MG63 (cell line): ENCODE results near the gene FCN1. TPM values are rescaled to one million over a fixed set of nuclear protein-coding genes. Genes with fewer than 3 reads are reported as not detected.
A peak's percentile ranks its signal among the peaks of the same experiment; 100 is the strongest.

Source experiments
- DNase-seq: peaks from one replicate; pipeline ENCODE4 v3.0.0-alpha.2; 2020
- H3K27me3 ChIP-seq: fragments of 250-450 bp; sonication (Bioruptor Pico); 2 replicates; pipeline ENCODE4 v1.5.1; 2020; ENCODE audit warnings: mild to moderate bottlenecking, moderate library complexity
- H3K36me3 ChIP-seq: fragments of 250-450 bp; sonication (Bioruptor Pico); 2 replicates; pipeline ENCODE4 v1.5.1; 2020; ENCODE audit warnings: mild to moderate bottlenecking, moderate library complexity
- H3K4me3 ChIP-seq: fragments of 250-450 bp; sonication (Bioruptor Pico); 2 replicates; pipeline ENCODE4 v1.5.1; 2020; ENCODE audit warnings: mild to moderate bottlenecking, moderate library complexity
- H3K9me3 ChIP-seq: fragments of 250-450 bp; sonication (Bioruptor Pico); 2 replicates; pipeline ENCODE4 v1.5.1; 2020; ENCODE audit warnings: mild to moderate bottlenecking, moderate library complexity
- total RNA-seq: library from RNA; depleted of rRNA; stranded (reverse); fragments of >200 nt; shearing (Covaris generic); gene quantifications from 2 replicates; pipeline ENCODE4 v1.2.3, GENCODE V29; 2014; ENCODE audit warnings: low replicate concordance

FCN1 gene
- total RNA-seq, 1 experiment from 2014 or later, result not detected

GRCh38 chr9:134912126-134912840 lies 5.4 kb downstream of the FCN1 start:
- no peak for DNase-seq
- Histone ChIP-seq H3K27me3 (no peaks in the 10 kb centered on the region; the same call in 1 of the 2 replicates), H3K36me3 (no peaks in the 10 kb centered on the region), H3K9me3 (no peaks in the 10 kb centered on the region), H3K4me3 (no peak overlapping the region)

- H3K36me3 ChIP-seq, result no peaks in the 10 kb centered on the region
- no peaks in the 10 kb centered on the region for H3K9me3 ChIP-seq
- no peak for DNase-seq
- H3K4me3 ChIP-seq, result no peak overlapping the region
- H3K27me3 ChIP-seq, result peaks cover 8% of the 10 kb centered on the region
Observed at GRCh38 chr9:134909511-134910481, 7.9 kb downstream of the FCN1 start.

GRCh38 chr9:134908524-134909309 lies 9.0 kb downstream of the FCN1 start:
- Histone ChIP-seq H3K27me3 (peaks cover 9% of the 10 kb centered on the region), H3K4me3 (no peak overlapping the region), H3K9me3 (no peaks in the 10 kb centered on the region), H3K36me3 (no peaks in the 10 kb centered on the region)
- no peak for DNase-seq

DNA sequence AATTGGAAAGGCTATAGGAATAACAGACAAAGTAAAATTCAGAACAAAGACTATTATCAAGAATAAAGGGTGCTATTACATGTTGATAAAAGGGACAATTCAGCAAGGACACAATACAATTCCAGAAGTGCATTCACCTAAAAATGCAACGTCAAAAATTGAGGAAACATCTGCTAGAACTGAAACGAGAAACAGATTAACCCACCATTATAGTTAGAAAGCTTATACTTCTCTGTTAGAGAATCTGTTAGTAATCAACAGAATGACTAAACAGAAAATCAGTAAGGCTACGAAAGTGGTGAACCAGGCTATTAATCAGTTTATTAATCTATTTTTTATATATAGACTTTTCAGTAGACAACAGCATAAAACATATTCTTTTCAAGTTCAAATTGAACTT lies 14.8 kb downstream of the FCN1 start:
- Histone ChIP-seq H3K27me3 (peaks cover 9% of the 10 kb centered on the region), H3K9me3 (no peaks in the 10 kb centered on the region), H3K36me3 (no peaks in the 10 kb centered on the region), H3K4me3 (no peak overlapping the region)
- no peak for DNase-seq

GRCh38 chr9:134899818-134900217 lies 17.9 kb downstream of the FCN1 start:
- Histone ChIP-seq H3K4me3 (no peak overlapping the region), H3K9me3 (peaks cover 3% of the 10 kb centered on the region; the same call in 1 of the 2 replicates), H3K36me3 (no peaks in the 10 kb centered on the region), H3K27me3 (peaks cover 1% of the 10 kb centered on the region; the same call in 1 of the 2 replicates)
- no peak for DNase-seq

DNA sequence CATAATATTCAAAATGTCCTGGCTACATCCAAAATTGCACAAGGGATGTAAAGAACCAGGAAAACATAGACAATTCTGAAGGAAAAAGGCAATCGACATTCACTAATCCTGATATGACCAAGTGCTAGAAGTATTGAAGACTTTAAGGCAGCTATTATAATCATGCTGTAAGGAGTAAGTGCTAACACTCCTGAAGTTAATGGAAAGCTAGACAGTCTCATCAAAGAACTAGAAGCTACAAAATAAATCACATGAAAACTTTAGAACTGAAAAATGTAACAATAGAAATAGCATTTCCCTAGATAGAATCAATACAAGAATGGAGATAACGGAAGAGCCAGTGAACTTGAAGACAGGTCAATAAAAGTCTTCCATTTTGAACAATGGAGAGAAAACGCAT lies 18.5 kb downstream of the FCN1 start:
- no peak for DNase-seq
- Histone ChIP-seq H3K27me3 (no peaks in the 10 kb centered on the region; the same call in 1 of the 2 replicates), H3K36me3 (no peaks in the 10 kb centered on the region), H3K9me3 (peaks cover 9% of the 10 kb centered on the region), H3K4me3 (no peak overlapping the region)

DNA sequence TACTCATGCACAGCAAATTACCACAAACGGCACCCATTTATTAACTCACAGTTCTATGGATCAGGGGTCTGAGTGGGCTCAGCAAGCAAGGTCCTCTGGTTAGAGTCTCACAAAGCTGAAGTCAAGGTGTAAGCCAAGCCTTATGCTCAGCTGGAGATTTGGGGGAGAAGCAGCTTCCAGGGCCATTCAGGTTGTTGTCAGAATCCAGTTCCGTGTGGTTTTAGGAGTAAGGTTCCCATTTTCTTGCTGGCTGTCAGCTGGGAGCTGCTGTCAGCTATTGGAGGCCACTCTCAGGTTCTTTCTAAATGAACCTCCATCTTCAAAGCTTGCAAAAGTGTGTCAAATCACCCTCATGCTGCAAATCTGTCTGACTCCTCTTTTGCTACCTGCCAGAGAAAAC lies 19.4 kb downstream of the FCN1 start:
- DNase-seq, result no peak
- no peak overlapping the region for H3K4me3 ChIP-seq
- peaks cover 11% of the 10 kb centered on the region for H3K9me3 ChIP-seq
- H3K36me3 ChIP-seq, result no peaks in the 10 kb centered on the region
- no peaks in the 10 kb centered on the region; the same call in 1 of the 2 replicates for H3K27me3 ChIP-seq

GRCh38 chr9:134897584-134898170 lies 20.0 kb downstream of the FCN1 start:
- Histone ChIP-seq H3K9me3 (peaks cover 11% of the 10 kb centered on the region), H3K27me3 (no peaks in the 10 kb centered on the region; the same call in 1 of the 2 replicates), H3K4me3 (no peak overlapping the region), H3K36me3 (no peaks in the 10 kb centered on the region)
- no peak for DNase-seq

DNA sequence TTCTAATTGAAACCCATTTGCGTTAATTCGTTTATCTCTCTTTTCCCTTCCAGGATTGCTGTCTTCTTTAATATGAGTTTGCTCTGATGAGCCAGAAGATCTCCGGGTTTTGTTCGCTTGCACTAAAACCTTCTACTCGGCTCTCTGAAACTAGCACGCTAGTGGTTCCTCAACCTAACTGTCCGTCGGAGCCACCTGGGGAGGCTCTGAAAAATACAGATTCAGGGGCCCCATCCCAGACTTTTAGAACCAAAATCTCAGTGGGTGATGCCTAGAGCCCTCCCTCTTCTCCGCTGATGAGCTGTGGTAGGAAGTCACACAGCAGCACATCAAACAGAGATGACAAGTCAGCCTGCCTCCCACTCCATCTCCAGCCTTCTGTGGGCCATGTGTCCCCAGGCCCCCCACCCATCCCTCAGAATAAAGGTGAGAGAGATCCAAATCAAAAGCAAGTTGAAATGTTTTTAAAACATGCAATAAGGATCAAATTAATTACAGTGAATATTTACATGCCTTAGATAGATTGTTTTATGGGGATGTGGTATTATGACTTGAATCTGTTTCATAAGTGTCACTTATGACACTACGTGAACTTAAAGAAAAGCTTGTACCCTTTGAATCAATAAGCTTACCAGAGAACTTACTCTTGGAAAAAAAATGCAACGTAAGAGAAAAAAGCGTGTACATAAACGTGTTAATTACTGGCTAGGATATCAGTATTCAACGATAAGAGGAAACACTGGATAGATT lies 20.7 kb downstream of the FCN1 start:
- Histone ChIP-seq H3K27me3 (no peaks in the 10 kb centered on the region), H3K36me3 (no peaks in the 10 kb centered on the region), H3K9me3 (peaks cover 11% of the 10 kb centered on the region), H3K4me3 (no peak overlapping the region)
- DNase-seq, result no peak

DNA sequence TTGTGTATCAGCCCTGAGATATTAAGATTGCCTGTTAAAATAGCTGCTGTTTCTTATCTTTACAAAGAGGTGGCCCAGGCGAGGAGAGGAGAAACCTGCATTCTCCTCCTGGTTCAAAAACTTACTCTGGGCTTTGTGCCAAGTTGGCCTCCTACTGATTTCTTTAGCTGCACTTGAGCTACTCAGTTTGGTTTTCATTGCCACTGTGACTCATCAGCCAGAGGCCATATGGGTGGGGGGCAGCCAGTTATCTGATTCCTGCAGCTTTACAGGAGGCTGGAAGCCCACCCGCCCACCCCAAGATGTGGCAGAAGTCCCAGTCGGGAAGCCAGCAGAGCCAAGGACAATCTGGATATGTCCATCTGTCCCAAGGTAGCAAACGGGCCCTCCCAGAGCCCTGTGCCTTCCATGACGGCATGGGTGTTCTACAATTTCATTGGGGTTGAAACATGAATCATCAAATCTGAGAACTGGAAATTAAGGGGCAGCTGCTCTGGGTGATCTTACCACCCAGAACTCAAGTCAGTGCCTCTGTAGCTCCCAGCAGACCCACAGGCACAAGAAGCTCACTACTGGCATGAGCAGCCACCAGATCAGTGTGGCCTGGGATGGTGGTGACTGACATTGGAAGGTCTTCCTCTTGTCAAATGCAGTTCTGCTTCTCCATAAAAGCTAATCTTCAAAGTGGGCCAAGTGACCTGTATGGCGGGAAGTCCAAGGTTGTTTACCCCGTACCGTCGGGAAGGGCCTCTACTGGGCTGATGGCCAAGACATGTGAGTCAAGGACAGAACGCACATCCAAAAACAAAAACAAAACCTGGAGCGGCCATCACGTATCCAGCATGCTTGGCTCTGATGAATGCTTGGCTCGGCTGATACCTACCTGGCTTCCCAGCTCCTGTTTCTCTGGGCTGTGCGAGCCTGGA lies 21.5 kb downstream of the FCN1 start:
- Histone ChIP-seq H3K36me3 (no peaks in the 10 kb centered on the region), H3K27me3 (no peaks in the 10 kb centered on the region), H3K4me3 (no peak overlapping the region), H3K9me3 (peaks cover 11% of the 10 kb centered on the region)
- DNase-seq, result peak; percentile 87

DNA sequence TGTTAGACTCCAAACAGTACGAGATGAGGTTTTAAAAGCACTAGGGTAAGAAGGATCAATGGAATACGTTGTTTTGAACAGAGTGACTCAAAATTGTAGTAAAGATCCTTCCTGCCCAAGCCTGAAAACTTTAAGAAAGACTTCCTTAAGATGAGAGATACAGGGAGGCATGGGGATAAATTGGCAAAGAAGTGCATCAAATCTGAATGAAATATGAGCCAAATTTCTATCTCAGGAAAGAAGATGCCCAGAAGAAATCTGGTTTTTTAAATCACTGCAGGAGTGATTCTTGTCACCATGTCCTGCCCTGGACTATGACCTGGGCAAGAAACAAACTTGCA lies 22.2 kb downstream of the FCN1 start:
- no peak for DNase-seq
- peaks cover 11% of the 10 kb centered on the region for H3K9me3 ChIP-seq

DNA sequence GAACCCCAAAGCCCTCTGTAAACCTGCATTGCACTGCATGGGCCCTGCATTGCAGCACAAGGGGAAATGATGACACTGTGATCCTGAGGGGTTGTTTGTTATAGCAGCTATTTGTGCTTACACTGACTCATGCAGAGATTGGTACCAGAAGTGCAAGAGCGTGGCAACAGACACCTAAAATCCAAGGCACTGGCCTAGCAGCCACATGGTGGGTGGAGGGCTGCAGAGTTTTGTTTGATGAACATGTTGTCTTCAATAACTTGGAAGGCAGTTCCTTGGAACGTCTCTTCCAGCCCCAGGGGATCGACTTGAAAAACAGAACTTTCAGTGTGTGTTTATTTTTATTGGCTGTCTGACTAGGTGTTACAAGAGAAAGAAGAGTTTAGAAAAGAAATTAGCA lies 22.6 kb downstream of the FCN1 start:
- DNase-seq, result peak; percentile 77
- no peaks in the 10 kb centered on the region for H3K27me3 ChIP-seq
- no peak overlapping the region for H3K4me3 ChIP-seq
- H3K36me3 ChIP-seq, result no peaks in the 10 kb centered on the region
- peaks cover 11% of the 10 kb centered on the region for H3K9me3 ChIP-seq

More for the DNA sequence above, 22.2 kb downstream of the FCN1 start:
- H3K36me3 ChIP-seq, result no peaks in the 10 kb centered on the region
- no peaks in the 10 kb centered on the region for H3K27me3 ChIP-seq
- no peak overlapping the region for H3K4me3 ChIP-seq

DNA sequence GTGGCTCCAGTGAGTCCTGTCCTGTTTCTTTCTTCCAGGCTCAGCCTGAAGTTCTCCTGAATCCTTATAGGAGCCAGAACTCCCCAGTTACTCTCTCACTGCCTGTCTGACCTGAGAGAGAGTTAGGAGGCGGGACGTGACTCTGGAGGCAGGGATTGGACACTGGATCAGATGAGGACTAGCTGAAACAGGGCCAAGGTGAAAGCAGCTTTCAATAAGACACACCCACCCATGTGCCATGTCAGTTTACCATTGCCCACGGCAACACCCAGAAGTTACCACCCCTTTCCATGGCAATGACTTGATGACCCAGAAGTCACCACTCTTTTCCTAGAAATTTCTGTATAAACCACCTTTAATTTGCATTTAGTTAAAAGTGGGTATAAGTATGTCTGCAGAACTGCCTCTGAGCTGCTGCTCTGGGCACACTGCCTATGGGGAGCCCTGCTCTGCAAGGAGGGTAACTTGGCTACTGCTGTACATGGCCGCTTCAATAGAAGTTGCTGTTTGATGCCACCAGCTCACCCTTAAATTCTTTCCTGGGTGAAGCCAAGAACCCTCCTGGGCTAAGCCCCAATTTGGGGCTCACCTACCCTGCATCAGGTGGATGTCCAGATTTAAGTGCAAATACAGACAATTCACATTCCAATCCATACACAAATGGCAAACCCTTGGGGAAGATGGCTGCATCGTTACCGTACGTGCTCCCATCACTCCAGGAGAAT lies 23.4 kb downstream of the FCN1 start:
- peaks cover 11% of the 10 kb centered on the region for H3K9me3 ChIP-seq
- no peak overlapping the region for H3K4me3 ChIP-seq
- H3K27me3 ChIP-seq, result no peaks in the 10 kb centered on the region
- H3K36me3 ChIP-seq, result no peaks in the 10 kb centered on the region
- no peak for DNase-seq

DNA sequence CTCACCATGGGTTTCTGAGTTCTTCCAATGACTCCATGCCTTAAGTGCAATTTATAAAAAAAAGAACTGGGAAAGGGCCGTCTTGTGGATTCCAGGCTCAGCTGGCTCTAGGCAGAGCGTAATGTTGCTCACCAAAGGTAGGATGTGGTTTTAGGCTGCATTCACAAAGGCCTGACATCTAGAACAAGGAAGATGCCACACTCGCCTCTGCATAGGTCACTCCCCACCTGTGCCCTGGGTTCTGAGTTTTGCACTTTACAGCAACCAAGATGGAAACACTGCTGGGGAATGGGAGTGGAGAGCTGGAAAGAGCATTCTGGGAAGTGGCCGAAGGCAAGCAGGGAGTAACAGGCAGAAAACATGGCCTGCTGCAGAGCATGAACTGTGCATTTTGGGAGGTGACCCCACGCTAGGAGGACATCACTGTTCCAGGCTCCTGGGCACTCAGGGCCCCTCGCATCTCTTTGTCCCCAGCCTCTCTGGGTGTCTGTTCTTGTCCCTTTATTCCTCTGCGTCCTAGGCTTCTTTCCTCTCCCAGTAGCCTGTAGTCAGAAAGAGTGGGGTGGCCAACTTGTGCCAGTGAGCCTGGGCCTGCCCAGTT lies 24.8 kb downstream of the FCN1 start:
- no peaks in the 10 kb centered on the region for H3K27me3 ChIP-seq
- peaks cover 11% of the 10 kb centered on the region for H3K9me3 ChIP-seq
- no peaks in the 10 kb centered on the region for H3K36me3 ChIP-seq
- H3K4me3 ChIP-seq, result no peak overlapping the region
- no peak for DNase-seq
